GM12878 (cell line): ENCODE measurements around the gene STAMBP. TPM values are rescaled to one million over a fixed set of nuclear protein-coding genes. Genes with fewer than 3 reads are reported as not detected.

Source experiments
- ATAC-seq: fragments of 200-7000 bp; cut with Tn5 transposase; 3 replicates; pipeline ENCODE4 v1.9.1; 2020; ENCODE audit warnings: mild to moderate bottlenecking, moderate library complexity
- BruUV-seq: library from RNA; stranded (reverse); fragments of 400-500 nt; replicated peaks from 2 replicates; lab custom pipeline; 2021; lab: Mats Ljungman, UMichigan
- CTCF ChIA-PET: fragments of 300-600 bp; sonication (Branson Sonifier 250); formaldehyde crosslinking; extraction: SDS; loops from one replicate; lab custom pipeline; 2021; ENCODE audit warnings: inconsistent platforms; lab: Yijun Ruan, JAX
- POLR2A ChIA-PET: fragments of 350-600 bp; formaldehyde crosslinking; extraction: SDS; loops from one replicate; lab custom pipeline; 2021; ENCODE audit warnings: inconsistent platforms; lab: Charles Lee
- RAD21 ChIA-PET: fragments of 300-600 bp; sonication (Branson Sonifier 250); formaldehyde crosslinking; loops from one replicate; lab custom pipeline; 2023; ENCODE audit warnings: antibody characterized with exemption; ENCODE audit not compliant: unreplicated experiment; lab: Charles Lee
- SMC1A ChIA-PET: fragments of 300-600 bp; sonication (Branson Sonifier 250); formaldehyde crosslinking; loops from one replicate; lab custom pipeline; 2023; ENCODE audit not compliant: unreplicated experiment, uncharacterized antibody; lab: Charles Lee
- DNase-seq: peaks from one replicate; pipeline ENCODE4 v3.0.0-alpha.2; 2011; ENCODE audit warnings: low read depth, low spot score
- FAIRE-seq: peaks from 3 replicates; lab custom pipeline; 2011; peaks lifted over from hg19 to GRCh38; lab: Jason Lieb, UNC
- H2AFZ ChIP-seq: 2 replicates; pipeline ENCODE4 v1.6.0; 2011; ENCODE audit warnings: low read depth, low read length, control low read depth; ENCODE audit not compliant: control insufficient read depth
- H3K27ac ChIP-seq: 2 replicates; pipeline ENCODE4 v1.5.1; 2011; ENCODE audit warnings: control low read depth; ENCODE audit not compliant: control insufficient read depth, insufficient read depth
- H3K27me3 ChIP-seq, 2 experiments: replicated peaks in 1 of 2; 2 replicates each; pipeline versions ENCODE4 v1.6.0 to v1.6.1; 2011; ENCODE audit warnings: low read length in 1 of 2; ENCODE audit not compliant: control insufficient read depth in 2 of 2, insufficient read depth in 2 of 2
- H3K36me3 ChIP-seq, 2 experiments: 2 replicates each; pipeline ENCODE4 v1.5.1; 2011; ENCODE audit warnings: low read length in 1 of 2; ENCODE audit not compliant: control insufficient read depth in 2 of 2, insufficient read depth in 2 of 2
- H3K4me1 ChIP-seq: 2 replicates; pipeline ENCODE4 v1.6.1; 2011; ENCODE audit warnings: mild to moderate bottlenecking, low read length, moderate library complexity, mixed read lengths; ENCODE audit not compliant: control insufficient read depth, insufficient read depth
- H3K4me2 ChIP-seq: 2 replicates; pipeline ENCODE4 v1.6.0; 2011; ENCODE audit warnings: control low read depth; ENCODE audit not compliant: control insufficient read depth, insufficient read depth
- H3K4me3 ChIP-seq: fragments of 200-600 bp; sonication (generic); 2 replicates; pipeline ENCODE4 v1.5.1; 2016
- H3K79me2 ChIP-seq: 2 replicates; pipeline ENCODE4 v1.6.0; 2011; ENCODE audit warnings: low read length; ENCODE audit not compliant: control insufficient read depth, insufficient read depth
- H3K9ac ChIP-seq: 2 replicates; pipeline ENCODE4 v1.8.0; 2011; ENCODE audit warnings: low read length, control low read depth, mixed read lengths; ENCODE audit not compliant: control insufficient read depth, insufficient read depth
- H3K9me3 ChIP-seq: replicated peaks from 3 replicates; pipeline ENCODE4 v1.5.1; 2011; ENCODE audit warnings: mild to moderate bottlenecking, low read length; ENCODE audit not compliant: control insufficient read depth, insufficient read depth
- H4K20me1 ChIP-seq: 2 replicates; pipeline ENCODE4 v1.6.0; 2011; ENCODE audit not compliant: control insufficient read depth, insufficient read depth
- CHD4 ChIP-seq: fragments of 200-600 bp; sonication (generic); IDR thresholded peaks from 2 replicates; pipeline ENCODE4 v1.6.1; 2016; ENCODE audit warnings: mild to moderate bottlenecking
- EP300 ChIP-seq, 2 experiments: fragments of 150-350 bp in 1 of 2; IDR thresholded peaks; 2 replicates each; pipeline ENCODE4 v1.6.1; 2011 to 2012; ENCODE audit warnings: low read depth in 2 of 2, low read length in 2 of 2, borderline replicate concordance in 1 of 2, improper control_type of control experiment in 1 of 2, inconsistent platforms in 1 of 2; ENCODE audit not compliant: control insufficient read depth in 1 of 2
- ESRRA ChIP-seq: IDR thresholded peaks from 2 replicates; pipeline ENCODE4 v1.6.1; 2012; ENCODE audit warnings: mild to moderate bottlenecking, low read length, improper control_type of control experiment
- FOXK2 ChIP-seq: fragments of 450-650 bp; IDR thresholded peaks from 2 replicates; pipeline ENCODE4 v1.6.1; 2017; ENCODE audit warnings: mild to moderate bottlenecking, moderate library complexity
- FOXM1 ChIP-seq: IDR thresholded peaks from 2 replicates; pipeline ENCODE4 v1.6.1; 2012; ENCODE audit warnings: low read depth, mild to moderate bottlenecking, inconsistent platforms, low read length, moderate library complexity
- HDAC2 ChIP-seq: fragments of 200-600 bp; sonication (generic); IDR thresholded peaks from 2 replicates; pipeline ENCODE4 v1.6.1; 2017
- IRF4 ChIP-seq: IDR thresholded peaks from 2 replicates; pipeline ENCODE4 v1.6.1; 2011; ENCODE audit warnings: low read depth, low read length
- LARP7 ChIP-seq: fragments of 450-650 bp; IDR thresholded peaks from 2 replicates; pipeline ENCODE4 v1.6.1; 2017; ENCODE audit warnings: mild to moderate bottlenecking
- MTA2 ChIP-seq: fragments of 450-650 bp; IDR thresholded peaks from 2 replicates; pipeline ENCODE4 v1.6.1; 2016; ENCODE audit warnings: low read depth, mild to moderate bottlenecking, moderate library complexity
- NR2F1 ChIP-seq: fragments of 450-650 bp; conservative IDR thresholded peaks from 2 replicates; pipeline ENCODE4 v1.6.1; 2017; ENCODE audit warnings: mild to moderate bottlenecking
- NRF1 ChIP-seq: conservative IDR thresholded peaks from 2 replicates; pipeline ENCODE4 v1.6.1; 2011; ENCODE audit warnings: mild to moderate bottlenecking, low read depth, low read length, improper control_type of control experiment
- PAX5 ChIP-seq: IDR thresholded peaks from 2 replicates; pipeline ENCODE4 v1.6.1; 2011; ENCODE audit warnings: low read depth, low read length, borderline replicate concordance
- SIN3A ChIP-seq: IDR thresholded peaks from 2 replicates; pipeline ENCODE4 v1.6.1; 2012; ENCODE audit warnings: low read depth, low read length, improper control_type of control experiment
- STAT1 ChIP-seq: fragments of 450-650 bp; conservative IDR thresholded peaks from 2 replicates; pipeline ENCODE4 v1.6.1; 2014; ENCODE audit warnings: antibody characterized with exemption, mild to moderate bottlenecking
- TCF3 ChIP-seq: IDR thresholded peaks from 2 replicates; pipeline ENCODE4 v1.6.1; 2012; ENCODE audit warnings: low read depth, mild to moderate bottlenecking, low read length, borderline replicate concordance; ENCODE audit not compliant: insufficient read depth
- YBX1 ChIP-seq: fragments of 450-650 bp; IDR thresholded peaks from 2 replicates; pipeline ENCODE4 v1.6.1; 2016; ENCODE audit warnings: antibody characterized with exemption
- ZNF384 ChIP-seq: IDR thresholded peaks from 2 replicates; pipeline ENCODE4 v1.6.1; 2012; ENCODE audit warnings: low read depth, mild to moderate bottlenecking, low read length, improper control_type of control experiment, borderline replicate concordance
- WGBS: methylation state at CpG from one replicate; pipeline ENCODE4 v1.1.6; 2016; ENCODE audit warnings: low lambda C conversion rate; ENCODE audit not compliant: insufficient replicate concordance, insufficient coverage; ENCODE audit errors: missing lambda C conversion rate; 5-methylcytosine and 5-hydroxymethylcytosine counted together
- in situ Hi-C: fragments of 300-500 bp; cut with MboI; formaldehyde crosslinking; loops from 9 replicates; pipeline ENCODE4 v1.14.3; 2018; ENCODE audit warnings: mixed read lengths
- intact Hi-C: fragments of 100-400 bp; cut with micrococcal nuclease; formaldehyde crosslinking; loops from one replicate; pipeline ENCODE4 v1.14.2; 2022; ENCODE audit not compliant: unreplicated experiment
- polyA plus RNA-seq, 11 experiments: library from polyadenylated mRNA; depleted of rRNA in 4 of 11; unstranded in 6 of 11; stranded (reverse) in 5 of 11; fragments of >200 nt; fragmentation: Nextera tagmentation in 4 of 11; fragmentation: Illumina TruSeq in 1 of 11; extraction: Ambion mirVana in 4 of 11; extraction: Trizol in 1 of 11; gene quantifications; 1 replicate in 1 of 11; 2 replicates in 10 of 11; pipeline versions ENCODE4 v1.2.1 to v1.2.3, GENCODE V29; 2011 to 2016; ENCODE audit warnings: inconsistent platforms in 2 of 11, missing spikeins in 2 of 11, low read depth in 1 of 11
- total RNA-seq, 4 experiments: library from RNA; depleted of rRNA in 3 of 4; stranded (reverse); fragments of >200 nt in 3 of 4; fragmentation: Illumina TruSeq in 1 of 4; extraction: Trizol in 1 of 4; gene quantifications; 2 replicates each; pipeline versions ENCODE4 v1.2.1 to v1.2.3, GENCODE V29; 2013 to 2021
- TF ChIP-seq, protein P1 (sequence below): fragments of 450-650 bp; IDR thresholded peaks from 2 replicates; pipeline ENCODE4 v1.6.1; 2017; ENCODE audit warnings: mild to moderate bottlenecking, low read depth, inconsistent platforms; ENCODE audit not compliant: poor library complexity, severe bottlenecking
- TF ChIP-seq, protein P2 (sequence below): IDR thresholded peaks from 2 replicates; pipeline ENCODE4 v1.6.1; 2012; ENCODE audit warnings: low read depth, low read length, improper control_type of control experiment

STAMBP gene
- total and polyA plus RNA-seq, 10 of the 15 experiments (the other 5 are each of a cell fraction or from before 2014, with no cell fraction given) = 38.9 to 84.1 (median 69.7) TPM

DNA sequence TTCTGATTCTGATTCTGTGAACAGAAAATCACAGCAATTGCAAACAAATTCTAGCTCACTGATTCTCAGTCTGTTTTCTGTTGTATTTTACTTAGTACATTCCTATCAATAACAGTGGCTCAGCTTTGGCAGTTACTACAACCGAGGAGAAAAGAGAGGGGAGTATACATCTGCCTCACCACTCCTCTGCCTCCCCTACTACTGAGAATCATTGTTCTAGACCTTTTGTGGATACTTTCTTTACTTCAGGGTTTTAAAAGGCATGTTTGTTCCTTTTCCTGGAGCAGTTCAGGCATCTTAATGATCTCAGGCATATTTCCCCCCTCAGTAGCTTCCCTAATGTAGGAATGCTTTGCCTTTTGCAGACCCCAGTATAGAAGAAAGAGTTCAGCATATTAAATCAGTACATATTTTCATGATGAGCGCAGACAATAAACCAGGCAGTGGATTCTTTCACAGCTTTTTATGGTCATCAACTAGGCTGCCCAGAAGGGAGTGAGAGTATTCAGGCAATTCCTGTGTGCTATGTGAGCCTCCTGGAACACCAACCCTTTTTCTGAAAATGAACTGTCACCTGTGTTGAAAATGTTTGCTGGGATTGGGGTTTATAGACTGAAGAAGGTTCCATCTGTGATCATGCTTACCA, 10.3 kb downstream of the STAMBP start (continued):
- TF ChIP-seq YBX1 = no peak
- no peak for TF ChIP-seq FOXK2
- TF ChIP-seq ESRRA = no peak
- no peak for TF ChIP-seq IRF4
- no peak for TF ChIP-seq CHD4
- no peak for TF ChIP-seq MTA2
- TF ChIP-seq, protein P1, sequence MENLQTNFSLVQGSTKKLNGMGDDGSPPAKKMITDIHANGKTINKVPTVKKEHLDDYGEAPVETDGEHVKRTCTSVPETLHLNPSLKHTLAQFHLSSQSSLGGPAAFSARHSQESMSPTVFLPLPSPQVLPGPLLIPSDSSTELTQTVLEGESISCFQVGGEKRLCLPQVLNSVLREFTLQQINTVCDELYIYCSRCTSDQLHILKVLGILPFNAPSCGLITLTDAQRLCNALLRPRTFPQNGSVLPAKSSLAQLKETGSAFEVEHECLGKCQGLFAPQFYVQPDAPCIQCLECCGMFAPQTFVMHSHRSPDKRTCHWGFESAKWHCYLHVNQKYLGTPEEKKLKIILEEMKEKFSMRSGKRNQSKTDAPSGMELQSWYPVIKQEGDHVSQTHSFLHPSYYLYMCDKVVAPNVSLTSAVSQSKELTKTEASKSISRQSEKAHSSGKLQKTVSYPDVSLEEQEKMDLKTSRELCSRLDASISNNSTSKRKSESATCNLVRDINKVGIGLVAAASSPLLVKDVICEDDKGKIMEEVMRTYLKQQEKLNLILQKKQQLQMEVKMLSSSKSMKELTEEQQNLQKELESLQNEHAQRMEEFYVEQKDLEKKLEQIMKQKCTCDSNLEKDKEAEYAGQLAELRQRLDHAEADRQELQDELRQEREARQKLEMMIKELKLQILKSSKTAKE = no peak
- TF ChIP-seq ZNF384 = no peak
- TF ChIP-seq SIN3A = no peak

DNA sequence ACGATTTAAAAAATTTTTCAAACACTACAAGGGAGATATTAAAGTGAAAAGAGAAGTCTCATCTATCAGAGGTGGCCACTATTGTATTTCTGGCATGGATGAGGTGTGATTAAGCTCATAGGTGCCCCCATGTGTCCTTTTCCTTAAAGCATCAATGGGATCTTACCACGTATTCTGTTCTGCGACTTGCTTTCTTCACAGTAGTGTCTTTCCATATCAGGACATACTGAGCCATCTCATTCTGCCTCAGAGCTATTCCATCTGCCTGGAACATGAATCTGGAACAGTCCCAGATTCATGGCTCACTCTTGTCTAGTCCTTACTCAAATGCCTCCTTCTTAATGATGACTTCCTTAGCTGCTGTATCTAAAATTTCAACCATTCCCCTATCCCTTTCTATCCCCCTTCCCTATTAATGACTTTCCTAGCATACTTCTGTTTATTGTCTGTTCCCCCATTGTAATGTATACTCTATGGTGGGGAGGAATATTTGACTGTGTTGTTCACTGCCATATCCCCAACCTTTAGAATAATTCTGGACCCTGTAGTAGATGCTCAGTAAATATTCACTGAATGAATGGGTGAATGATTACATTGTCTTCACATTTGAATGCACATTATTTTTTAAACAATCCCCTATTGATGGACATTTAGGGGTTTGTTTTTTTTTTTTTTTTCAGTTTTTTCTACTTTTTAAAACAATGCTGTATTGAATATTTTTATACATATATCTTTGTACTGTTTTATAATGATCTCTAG, 11.1 kb downstream of the STAMBP start:
- no TSS peak for BruUV-seq
- POLR2A ChIA-PET = interaction anchor here (0.6 kb wide), 1 partner anchor 18 kb away, joined by 5 read pairs; no protein-coding TSS in a partner anchor
- Histone ChIP-seq H3K4me2 (no peak overlapping the region), H3K9me3 (no peaks in the 10 kb centered on the region), H3K79me2 (no peaks in the 10 kb centered on the region; the same call in 1 of the 2 replicates), H3K4me3 (no peak overlapping the region), H3K36me3 (peaks cover 0 to 11% of the 10 kb centered on the region in 2 experiments), H2AFZ (no peak overlapping the region)
- 70% methylated on average over 3 of the region's 3 CpGs for WGBS
- peak; percentile 31 for FAIRE-seq
- SMC1A ChIA-PET = interaction anchor here (0.6 to 2.0 kb wide), 4 partner anchors 12 to 147 kb away, joined by 3 to 5 read pairs (median 4); partner anchors contain the start of gene STAMBP
- in situ Hi-C loops = no loop called here
- TF ChIP-seq HDAC2 = no peak
- TF ChIP-seq NR2F1 = no peak
- TF ChIP-seq EP300 (IDR thresholded peaks at IDR 0.05; ENCODE audit: borderline replicate concordance in 1 of 2, control insufficient read depth in 1 of 2, low read depth in 2 of 2, low read length in 2 of 2) = no peak
- no peak for TF ChIP-seq PAX5
- TF ChIP-seq, protein P2, sequence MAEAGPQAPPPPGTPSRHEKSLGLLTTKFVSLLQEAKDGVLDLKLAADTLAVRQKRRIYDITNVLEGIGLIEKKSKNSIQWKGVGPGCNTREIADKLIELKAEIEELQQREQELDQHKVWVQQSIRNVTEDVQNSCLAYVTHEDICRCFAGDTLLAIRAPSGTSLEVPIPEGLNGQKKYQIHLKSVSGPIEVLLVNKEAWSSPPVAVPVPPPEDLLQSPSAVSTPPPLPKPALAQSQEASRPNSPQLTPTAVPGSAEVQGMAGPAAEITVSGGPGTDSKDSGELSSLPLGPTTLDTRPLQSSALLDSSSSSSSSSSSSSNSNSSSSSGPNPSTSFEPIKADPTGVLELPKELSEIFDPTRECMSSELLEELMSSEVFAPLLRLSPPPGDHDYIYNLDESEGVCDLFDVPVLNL = no peak
- no peak for TF ChIP-seq FOXM1
- TF ChIP-seq STAT1 = no peak
- TF ChIP-seq LARP7 = no peak
- no peak for TF ChIP-seq NRF1
- no peak for TF ChIP-seq TCF3
- TF ChIP-seq, all 136 proteins: peak for 0
- DNase-seq (no peak), ATAC-seq (no peak)
- intact Hi-C loops = no loop called here
- no peaks in the 10 kb centered on the region for H4K20me1 ChIP-seq
- no peaks in the 10 kb centered on the region for H3K4me1 ChIP-seq
- no peak overlapping the region for H3K9ac ChIP-seq
- H3K27me3 ChIP-seq = no peaks in the 10 kb centered on the region
- ChIA-PET CTCF (interaction anchor here (0.6 to 2.7 kb wide), 6 partner anchors 13 to 156 kb away, joined by 3 to 36 read pairs (median 4); no protein-coding TSS in a partner anchor), RAD21 (interaction anchor here (1.0 to 1.5 kb wide), 3 partner anchors 11 to 342 kb away, joined by 3 to 4 read pairs (median 4); partner anchors contain the start of gene STAMBP)
- H3K27ac ChIP-seq = no peak overlapping the region
